HT-29 (cell line): ENCODE data around the gene BICC1. TPM values are rescaled to one million over a fixed set of nuclear protein-coding genes. Genes with fewer than 3 reads are reported as not detected.
A peak's percentile ranks its signal among the peaks of the same experiment; 100 is the strongest.

Experiments used
- DNase-seq: peaks from one replicate; pipeline ENCODE4 v3.0.0-alpha.2; 2015; ENCODE audit warnings: low spot score
- total RNA-seq: library from RNA; depleted of rRNA; stranded (reverse); fragments of >200 nt; shearing (Covaris generic); gene quantifications from 2 replicates; pipeline ENCODE4 v1.2.3, GENCODE V29; 2014

BICC1 gene
- total RNA-seq, 1 experiment from 2014 or later: not detected

GRCh38 chr10:58823983-58824382, 311.3 kb downstream of the BICC1 start:
- no peak for DNase-seq

GRCh38 chr10:58824396-58824795, 311.7 kb downstream of the BICC1 start:
- no peak for DNase-seq

GRCh38 chr10:58826694-58827093, 314.0 kb downstream of the BICC1 start:
- no peak for DNase-seq

GRCh38 chr10:58827381-58827780, 314.7 kb downstream of the BICC1 start:
- DNase-seq: no peak

- no peak for DNase-seq
These were observed 317.2 kb downstream of the BICC1 start for GRCh38 chr10:58829839-58830238.

- DNase-seq: no peak
These were observed 318.0 kb downstream of the BICC1 start for GRCh38 chr10:58830697-58831096.

- DNase-seq: no peak
These were observed 321.3 kb downstream of the BICC1 start for GRCh38 chr10:58833771-58834561.

- DNase-seq: no peak
These were observed 323.6 kb downstream of the BICC1 start for GRCh38 chr10:58836176-58836700.

- no peak for DNase-seq
These were observed 324.4 kb downstream of the BICC1 start for GRCh38 chr10:58836991-58837575.

- DNase-seq: no peak
These were observed 325.2 kb downstream of the BICC1 start for GRCh38 chr10:58837826-58838225.

- no peak for DNase-seq
These were observed 326.0 kb downstream of the BICC1 start for GRCh38 chr10:58838561-58839208.

GRCh38 chr10:58839771-58840170, 327.1 kb downstream of the BICC1 start:
- DNase-seq: no peak

GRCh38 chr10:58840840-58841435, 328.3 kb downstream of the BICC1 start:
- DNase-seq: no peak

GRCh38 chr10:58842860-58843376, 330.2 kb downstream of the BICC1 start:
- no peak for DNase-seq

GRCh38 chr10:58843760-58844159, 331.1 kb downstream of the BICC1 start:
- DNase-seq: no peak

GRCh38 chr10:58844680-58845079, 332.0 kb downstream of the BICC1 start:
- no peak for DNase-seq

GRCh38 chr10:58846856-58847255, 334.2 kb downstream of the BICC1 start:
- no peak for DNase-seq

GRCh38 chr10:58851606-58852005, 338.9 kb downstream of the BICC1 start:
- DNase-seq: no peak

- DNase-seq: no peak
These were observed 341.0 kb downstream of the BICC1 start for GRCh38 chr10:58853668-58854067.

GRCh38 chr10:58854811-58855210, 342.1 kb downstream of the BICC1 start:
- DNase-seq: no peak

- DNase-seq: peak; percentile 1
These were observed 344.0 kb downstream of the BICC1 start for GRCh38 chr10:58856508-58857240.
